Measurements from ENCODE around the gene SLA2.

Gene SLA2

DNA sequence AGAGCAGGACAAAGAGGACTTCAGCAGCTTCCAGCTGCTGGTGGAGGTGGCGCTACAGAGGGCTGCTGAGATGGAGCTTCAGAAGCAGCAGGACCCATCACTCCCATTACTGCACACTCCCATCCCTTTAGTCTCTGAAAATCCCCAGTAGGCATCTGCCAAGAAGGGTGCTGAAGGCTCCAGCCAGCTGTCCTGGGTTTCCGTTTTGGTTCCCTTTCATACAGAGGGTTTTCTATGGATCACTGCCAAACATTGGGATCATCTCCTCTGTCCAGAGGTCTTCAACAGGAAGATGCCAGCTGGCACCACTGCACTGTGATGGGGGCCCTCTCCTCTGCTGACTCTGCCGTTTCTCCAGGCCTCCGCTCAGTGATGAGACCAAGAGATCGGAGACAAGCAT, 54.7 kb downstream of the SLA2 start:
- Histone ChIP-seq H3K27ac (ENCODE audit: low read depth, low read length) (no peak overlapping the region), H3K4me1 (ENCODE audit: control insufficient read depth, insufficient read depth, low read length, unreplicated experiment) (no peaks in the 10 kb centered on the region), H2AFZ (ENCODE audit: low read length, unreplicated experiment) (no peak overlapping the region), H3K4me3 (ENCODE audit: low read depth, low read length) (no peak overlapping the region), H3K36me3 (ENCODE audit: insufficient read depth, low read length) (no peaks in the 10 kb centered on the region), H3K79me2 (ENCODE audit: control insufficient read depth, insufficient read depth, low read length, unreplicated experiment) (no peaks in the 10 kb centered on the region), H3K27me3 (ENCODE audit: insufficient read depth, low read length) (no peaks in the 10 kb centered on the region)

DNA sequence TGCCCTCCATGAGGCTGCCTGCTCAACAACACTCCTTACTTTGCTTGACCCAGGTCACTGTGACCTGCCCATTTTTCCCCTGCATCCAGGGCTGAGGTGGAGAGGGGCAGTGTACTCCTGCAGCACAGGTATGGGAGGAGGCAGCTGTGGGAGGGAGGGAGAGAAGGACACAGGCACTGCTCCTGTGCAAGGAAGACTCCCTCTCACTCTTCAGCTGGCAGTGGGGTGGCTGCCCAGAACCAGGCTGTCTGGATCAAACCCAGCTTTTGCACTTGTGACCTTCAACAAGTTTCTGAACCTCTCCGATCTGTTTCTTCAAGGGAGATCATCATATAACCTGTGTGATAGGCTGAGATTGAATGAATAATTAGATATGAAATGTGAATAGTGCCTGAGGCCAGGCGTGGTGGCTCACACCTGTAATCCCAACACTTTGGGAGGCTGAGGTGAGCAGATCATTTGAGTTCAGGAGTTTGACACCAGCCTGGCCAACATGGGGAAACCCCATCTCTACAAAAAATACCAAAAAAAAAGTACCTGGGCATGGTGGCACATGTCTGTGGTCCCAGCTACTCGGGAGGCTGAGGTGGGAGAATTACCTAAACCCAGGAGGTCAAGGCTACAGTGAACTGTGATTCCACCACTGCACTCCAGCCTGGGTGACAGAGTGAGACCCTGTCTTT, 58.5 kb downstream of the SLA2 start:
- Histone ChIP-seq H3K4me1 (ENCODE audit: control insufficient read depth, insufficient read depth, low read length, unreplicated experiment) (peaks cover 6% of the 10 kb centered on the region), H3K36me3 (ENCODE audit: insufficient read depth, low read length) (no peaks in the 10 kb centered on the region), H3K79me2 (ENCODE audit: control insufficient read depth, insufficient read depth, low read length, unreplicated experiment) (no peaks in the 10 kb centered on the region), H3K27ac (ENCODE audit: low read depth, low read length) (no peak overlapping the region), H3K4me3 (ENCODE audit: low read depth, low read length) (no peak overlapping the region), H3K27me3 (ENCODE audit: insufficient read depth, low read length) (no peaks in the 10 kb centered on the region), H2AFZ (ENCODE audit: low read length, unreplicated experiment) (no peak overlapping the region)

DNA sequence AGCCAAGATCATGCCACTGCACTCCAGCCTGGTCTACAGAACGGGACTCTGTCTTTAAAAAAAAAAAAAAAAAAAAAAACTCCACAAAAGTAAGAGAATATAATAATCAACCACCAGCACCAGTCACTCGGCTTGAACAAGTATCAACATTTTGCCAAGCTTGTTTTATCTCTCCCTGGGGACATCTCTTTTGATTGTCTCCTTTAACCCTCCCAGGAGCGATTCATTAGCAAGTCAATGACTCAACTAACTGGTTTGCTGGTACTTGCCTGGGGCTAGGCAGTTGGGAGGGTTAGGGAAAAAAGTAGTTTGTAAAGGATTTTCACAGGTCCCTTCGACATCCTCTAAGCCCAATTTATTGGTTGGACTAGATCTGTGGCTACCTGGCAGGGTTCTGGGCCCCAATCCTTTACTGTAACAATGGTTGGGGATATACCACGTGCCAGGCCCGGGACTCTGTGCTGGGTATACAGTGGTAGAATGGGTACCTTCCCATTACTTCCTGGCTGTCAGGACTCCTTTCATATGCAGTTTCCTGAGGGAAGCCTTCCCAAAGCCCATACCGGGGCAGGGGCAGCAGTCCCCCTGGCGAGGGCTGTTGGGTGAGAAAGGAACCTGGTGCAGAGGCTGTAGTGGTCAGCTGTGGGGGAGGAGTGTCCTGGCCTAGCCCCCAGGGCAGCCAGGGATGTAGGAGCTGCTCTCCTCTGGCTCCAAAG, 60.4 kb downstream of the SLA2 start:
- no peaks in the 10 kb centered on the region for H3K36me3 ChIP-seq (ENCODE audit: insufficient read depth, low read length)
- no peak overlapping the region for H3K27ac ChIP-seq (ENCODE audit: low read depth, low read length)
- H3K4me1 ChIP-seq (ENCODE audit: control insufficient read depth, insufficient read depth, low read length, unreplicated experiment): peaks cover 6% of the 10 kb centered on the region
- no peak overlapping the region for H3K4me3 ChIP-seq (ENCODE audit: low read depth, low read length)
- H3K27me3 ChIP-seq (ENCODE audit: insufficient read depth, low read length): no peaks in the 10 kb centered on the region
- H2AFZ ChIP-seq (ENCODE audit: low read length, unreplicated experiment): no peak overlapping the region
- H3K79me2 ChIP-seq (ENCODE audit: control insufficient read depth, insufficient read depth, low read length, unreplicated experiment): no peaks in the 10 kb centered on the region

DNA sequence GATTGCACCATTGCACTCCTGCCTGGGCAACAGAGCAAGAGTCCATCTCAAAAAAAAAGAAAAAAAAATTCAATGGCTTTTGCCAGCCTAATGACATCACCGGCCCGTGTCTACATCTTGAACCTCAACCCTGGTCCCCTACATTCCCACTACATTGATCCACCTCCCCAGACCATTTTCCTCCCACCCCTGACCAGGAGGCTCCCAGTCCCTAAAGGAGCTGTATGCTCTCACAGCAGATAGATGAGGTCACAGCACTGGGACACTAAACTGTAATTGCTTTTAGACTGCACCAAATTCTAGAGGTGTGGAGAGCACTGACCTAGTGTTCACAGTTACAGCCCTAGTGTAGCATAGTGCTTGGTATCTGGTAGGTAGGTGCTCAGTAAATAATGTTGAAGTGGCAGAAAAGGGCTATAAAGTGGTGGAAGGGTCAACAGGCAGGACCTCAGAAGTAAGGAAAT, 61.9 kb downstream of the SLA2 start:
- no peak overlapping the region for H3K4me3 ChIP-seq (ENCODE audit: low read depth, low read length)
- no peaks in the 10 kb centered on the region for H3K79me2 ChIP-seq (ENCODE audit: control insufficient read depth, insufficient read depth, low read length, unreplicated experiment)
- H3K27ac ChIP-seq (ENCODE audit: low read depth, low read length): no peak overlapping the region
- no peaks in the 10 kb centered on the region for H3K36me3 ChIP-seq (ENCODE audit: insufficient read depth, low read length)
- peaks cover 6% of the 10 kb centered on the region for H3K4me1 ChIP-seq (ENCODE audit: control insufficient read depth, insufficient read depth, low read length, unreplicated experiment)
- no peak overlapping the region for H2AFZ ChIP-seq (ENCODE audit: low read length, unreplicated experiment)
- no peaks in the 10 kb centered on the region for H3K27me3 ChIP-seq (ENCODE audit: insufficient read depth, low read length)

DNA sequence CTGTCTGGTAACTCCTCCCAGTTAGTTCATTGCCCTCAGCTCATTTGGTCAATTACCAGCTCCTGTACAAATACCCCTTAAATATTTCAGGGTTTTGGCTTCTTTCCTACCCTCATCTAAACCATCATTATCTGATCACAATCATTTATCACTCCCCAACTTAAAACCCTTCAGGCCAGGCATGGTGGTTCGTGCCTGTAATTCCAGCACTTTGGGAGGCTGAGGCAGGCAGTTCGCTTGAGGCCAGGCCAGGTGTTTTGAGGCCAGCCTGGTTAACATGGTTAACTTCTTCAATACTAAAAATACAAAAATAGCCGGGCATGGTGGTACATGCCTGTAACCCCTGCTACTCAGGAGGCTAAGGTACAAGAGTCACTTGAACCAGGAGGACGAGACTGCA, 63.2 kb downstream of the SLA2 start:
- no peak overlapping the region for H3K4me3 ChIP-seq (ENCODE audit: low read depth, low read length)
- no peak overlapping the region for H2AFZ ChIP-seq (ENCODE audit: low read length, unreplicated experiment)
- no peaks in the 10 kb centered on the region for H3K36me3 ChIP-seq (ENCODE audit: insufficient read depth, low read length)
- no peak overlapping the region for H3K27ac ChIP-seq (ENCODE audit: low read depth, low read length)
- H3K27me3 ChIP-seq (ENCODE audit: insufficient read depth, low read length): no peaks in the 10 kb centered on the region
- H3K4me1 ChIP-seq (ENCODE audit: control insufficient read depth, insufficient read depth, low read length, unreplicated experiment): peaks cover 6% of the 10 kb centered on the region
- no peaks in the 10 kb centered on the region for H3K79me2 ChIP-seq (ENCODE audit: control insufficient read depth, insufficient read depth, low read length, unreplicated experiment)

DNA sequence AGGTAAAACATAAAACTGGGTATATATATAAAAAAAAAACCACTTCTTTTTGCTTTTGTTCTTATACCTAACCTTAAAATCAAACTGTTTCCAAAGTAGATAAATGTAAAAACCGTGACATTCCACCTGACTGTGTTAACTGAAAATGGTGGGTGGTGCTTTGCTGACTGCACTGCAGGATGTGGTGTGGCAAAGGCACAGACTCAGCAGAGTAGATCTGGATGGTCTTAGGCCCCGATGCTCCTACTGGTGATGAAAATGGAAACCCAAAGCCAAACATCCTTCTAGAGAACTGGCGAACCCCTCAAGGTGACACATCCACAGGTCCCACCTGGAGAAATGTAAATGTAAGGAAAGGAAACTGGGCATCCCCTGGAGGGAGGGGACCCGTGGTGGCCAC, 63.7 kb downstream of the SLA2 start:
- peaks cover 6% of the 10 kb centered on the region for H3K4me1 ChIP-seq (ENCODE audit: control insufficient read depth, insufficient read depth, low read length, unreplicated experiment)
- H3K27ac ChIP-seq (ENCODE audit: low read depth, low read length): no peak overlapping the region
- no peaks in the 10 kb centered on the region for H3K36me3 ChIP-seq (ENCODE audit: insufficient read depth, low read length)
- H3K4me3 ChIP-seq (ENCODE audit: low read depth, low read length): no peak overlapping the region
- no peak overlapping the region for H2AFZ ChIP-seq (ENCODE audit: low read length, unreplicated experiment)
- H3K79me2 ChIP-seq (ENCODE audit: control insufficient read depth, insufficient read depth, low read length, unreplicated experiment): no peaks in the 10 kb centered on the region
- no peaks in the 10 kb centered on the region for H3K27me3 ChIP-seq (ENCODE audit: insufficient read depth, low read length)

DNA sequence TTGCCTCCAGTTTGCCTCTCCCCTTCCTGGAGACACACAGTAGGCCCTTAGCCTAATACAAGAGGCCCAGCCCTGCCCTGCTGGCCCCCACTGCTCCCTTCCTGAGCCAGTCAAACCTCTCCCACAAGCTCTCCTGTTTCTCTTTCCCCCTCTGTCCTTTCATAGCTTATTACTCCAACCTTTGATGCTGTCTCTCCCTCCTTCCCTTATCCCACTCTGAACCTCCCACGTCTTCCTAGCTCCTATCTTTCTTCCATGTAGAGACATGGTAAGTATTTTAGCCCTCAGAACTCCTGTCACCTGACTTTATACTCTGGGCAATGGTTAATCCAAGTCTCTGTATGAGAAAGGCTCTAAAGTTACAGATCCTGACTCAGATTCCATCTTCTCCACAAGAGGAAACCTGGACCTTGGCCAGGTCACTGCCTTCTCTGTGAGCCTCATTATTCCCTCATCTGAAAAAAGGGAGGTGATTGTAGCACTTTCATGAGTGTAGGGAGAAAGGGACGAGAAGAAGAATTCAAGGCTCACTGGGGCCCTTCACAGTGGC, 65.9 kb downstream of the SLA2 start:
- Histone ChIP-seq H2AFZ (ENCODE audit: low read length, unreplicated experiment) (no peak overlapping the region), H3K27me3 (ENCODE audit: insufficient read depth, low read length) (no peaks in the 10 kb centered on the region), H3K36me3 (ENCODE audit: insufficient read depth, low read length) (no peaks in the 10 kb centered on the region), H3K79me2 (ENCODE audit: control insufficient read depth, insufficient read depth, low read length, unreplicated experiment) (peaks cover 9% of the 10 kb centered on the region), H3K27ac (ENCODE audit: low read depth, low read length) (no peak overlapping the region), H3K4me1 (ENCODE audit: control insufficient read depth, insufficient read depth, low read length, unreplicated experiment) (no peaks in the 10 kb centered on the region), H3K4me3 (ENCODE audit: low read depth, low read length) (no peak overlapping the region)

DNA sequence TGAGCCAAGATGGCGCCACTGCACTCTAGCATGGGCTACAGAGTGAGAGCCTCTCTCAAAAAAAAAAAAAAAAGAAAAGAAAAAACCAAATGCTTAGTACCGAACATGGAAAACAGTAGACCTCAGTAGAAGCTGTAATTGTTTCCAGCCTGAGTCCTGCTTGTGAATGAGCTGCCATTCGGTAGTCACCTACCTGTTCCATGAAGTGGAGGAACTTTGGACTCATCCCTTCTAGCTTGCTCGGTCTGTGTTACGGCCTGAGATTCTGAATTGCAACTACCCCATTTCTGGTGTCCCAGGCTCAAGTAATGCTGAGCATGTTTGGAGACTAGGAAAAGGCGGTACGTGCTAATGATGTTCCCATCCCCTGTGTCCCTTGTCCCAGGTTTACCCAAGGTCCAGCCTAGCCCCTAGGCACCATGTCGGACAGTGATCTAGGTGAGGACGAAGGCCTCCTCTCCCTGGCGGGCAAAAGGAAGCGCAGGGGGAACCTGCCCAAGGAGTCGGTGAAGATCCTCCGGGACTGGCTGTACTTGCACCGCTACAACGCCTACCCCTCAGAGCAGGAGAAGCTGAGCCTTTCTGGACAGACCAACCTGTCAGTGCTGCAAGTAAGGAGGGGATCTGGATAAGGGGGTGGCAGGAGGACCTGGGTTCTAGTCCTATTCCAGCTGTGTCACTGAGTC, 67.5 kb downstream of the SLA2 start:
- Histone ChIP-seq H3K4me3 (ENCODE audit: low read depth, low read length) (no peak overlapping the region), H3K4me1 (ENCODE audit: control insufficient read depth, insufficient read depth, low read length, unreplicated experiment) (no peaks in the 10 kb centered on the region), H3K27me3 (ENCODE audit: insufficient read depth, low read length) (no peaks in the 10 kb centered on the region), H3K36me3 (ENCODE audit: insufficient read depth, low read length) (no peaks in the 10 kb centered on the region), H3K79me2 (ENCODE audit: control insufficient read depth, insufficient read depth, low read length, unreplicated experiment) (peaks cover 9% of the 10 kb centered on the region), H3K27ac (ENCODE audit: low read depth, low read length) (no peak overlapping the region), H2AFZ (ENCODE audit: low read length, unreplicated experiment) (no peak overlapping the region)

DNA sequence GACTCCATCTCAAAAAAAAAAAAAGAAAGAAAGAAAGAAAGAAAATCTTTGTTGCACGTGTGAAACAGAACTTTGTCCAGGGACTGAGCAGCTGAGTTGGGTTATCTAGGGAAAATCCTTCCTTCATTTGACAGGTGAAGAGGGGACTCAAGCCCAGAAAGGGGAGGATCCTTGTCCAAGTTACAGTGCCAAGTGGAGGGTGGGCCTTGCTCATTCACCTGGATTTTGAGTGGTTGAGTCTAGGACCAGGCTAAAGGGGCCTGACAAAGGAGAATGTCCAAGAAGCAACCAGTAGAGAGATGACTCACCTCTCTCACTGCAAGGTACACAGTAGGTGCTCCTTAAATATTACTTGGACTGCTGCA, 69.9 kb downstream of the SLA2 start:
- Histone ChIP-seq H3K4me3 (ENCODE audit: low read depth, low read length) (no peak overlapping the region), H2AFZ (ENCODE audit: low read length, unreplicated experiment) (no peak overlapping the region), H3K27me3 (ENCODE audit: insufficient read depth, low read length) (no peaks in the 10 kb centered on the region), H3K4me1 (ENCODE audit: control insufficient read depth, insufficient read depth, low read length, unreplicated experiment) (peaks cover 4% of the 10 kb centered on the region), H3K36me3 (ENCODE audit: insufficient read depth, low read length) (no peaks in the 10 kb centered on the region), H3K79me2 (ENCODE audit: control insufficient read depth, insufficient read depth, low read length, unreplicated experiment) (peaks cover 9% of the 10 kb centered on the region), H3K27ac (ENCODE audit: low read depth, low read length) (no peak overlapping the region)

DNA sequence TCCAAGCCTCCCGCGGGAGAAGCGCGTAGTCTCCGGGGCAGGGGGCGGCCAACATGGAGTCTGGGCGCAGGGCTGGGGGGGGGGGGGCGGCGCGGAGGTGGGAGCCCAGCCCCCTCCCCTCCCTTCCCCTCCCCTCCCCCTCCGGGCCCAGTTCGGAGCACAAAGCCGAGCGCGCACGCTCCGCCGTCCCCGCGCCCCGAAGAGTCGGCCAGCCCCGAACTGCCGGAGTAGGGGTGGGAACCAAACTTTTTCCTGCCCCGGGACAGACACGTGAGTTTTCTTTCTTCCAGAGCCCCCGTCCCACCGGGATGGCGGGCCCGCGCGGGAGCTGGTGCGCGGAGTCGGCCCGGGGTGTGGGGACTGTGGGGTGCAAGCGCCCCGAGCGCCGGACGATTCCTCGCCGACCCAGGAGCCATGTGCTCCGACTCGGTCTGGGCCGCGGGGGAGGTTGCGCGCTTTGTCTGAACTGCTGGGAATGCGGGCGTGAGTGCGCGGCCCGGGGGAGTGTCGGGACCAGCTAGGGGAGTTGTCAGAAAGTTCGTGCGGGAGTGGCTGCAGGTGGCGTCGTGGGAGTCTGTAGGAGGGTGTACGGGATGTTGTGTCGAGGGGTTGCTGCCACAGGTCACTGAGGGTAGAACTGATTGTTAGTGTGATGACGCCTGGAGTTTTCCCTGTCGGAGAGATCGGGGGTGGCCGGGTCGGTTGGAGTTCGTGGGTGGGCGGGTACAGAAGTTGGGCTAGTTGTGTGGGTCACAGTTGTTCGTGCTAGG, 71.4 kb downstream of the SLA2 start:
- Histone ChIP-seq H3K27ac (ENCODE audit: low read depth, low read length) (no peak overlapping the region), H3K79me2 (ENCODE audit: control insufficient read depth, insufficient read depth, low read length, unreplicated experiment) (peaks cover 9% of the 10 kb centered on the region), H3K27me3 (ENCODE audit: insufficient read depth, low read length) (no peaks in the 10 kb centered on the region), H3K4me3 (ENCODE audit: low read depth, low read length) (peak overlapping the region; percentile 85), H2AFZ (ENCODE audit: low read length, unreplicated experiment) (peak overlapping the region; percentile 66), H3K4me1 (ENCODE audit: control insufficient read depth, insufficient read depth, low read length, unreplicated experiment) (peaks cover 4% of the 10 kb centered on the region), H3K36me3 (ENCODE audit: insufficient read depth, low read length) (no peaks in the 10 kb centered on the region)

Measured in ACC112 (cell line).